ENCODE results near the gene USP5.

GRCh38 chr12:6888360-6888759 lies 36.4 kb downstream of the USP5 start:
- TF ChIP-seq CTCF (conservative IDR thresholded peaks at IDR 0.05), result no peak
- no peak for TF ChIP-seq ZFX (IDR thresholded peaks at IDR 0.05)

Measured in C4-2B (cell line).